GM18520 (cell line): ENCODE data around the gene MYO16.
A peak's percentile ranks its signal among the peaks of the same experiment; 100 is the strongest.

Source experiments
- ATAC-seq: cut with Tn5 transposase; IDR thresholded peaks from one replicate; pipeline ENCODE4 v1.9.1; 2021; ENCODE audit not compliant: unreplicated experiment

MYO16 gene

GRCh38 chr13:109146912-109147647 is 517.7 kb downstream of the MYO16 start:
- ATAC-seq, result no peak

- ATAC-seq, result no peak
Observed at GRCh38 chr13:109148243-109148642, 518.8 kb downstream of the MYO16 start.

DNA sequence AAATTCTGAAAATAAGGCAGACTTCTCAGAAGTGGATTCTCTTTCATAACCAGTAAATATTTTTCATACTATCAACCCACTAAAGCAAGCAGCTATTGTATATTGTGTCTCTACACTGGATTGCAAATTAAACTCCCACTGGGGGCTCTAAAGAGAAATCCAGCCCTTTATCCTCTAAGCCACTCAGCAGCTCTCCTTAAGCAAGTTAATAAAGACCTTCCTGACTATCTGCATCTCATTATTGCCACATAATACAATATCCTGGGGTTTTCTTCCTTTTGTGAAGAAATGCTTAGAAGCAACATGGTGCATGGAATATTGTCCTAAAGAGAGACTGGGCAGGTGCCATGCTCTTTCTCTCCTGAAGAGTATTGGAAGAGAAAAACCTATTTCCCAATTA is 521.3 kb downstream of the MYO16 start:
- ATAC-seq, result no peak

DNA sequence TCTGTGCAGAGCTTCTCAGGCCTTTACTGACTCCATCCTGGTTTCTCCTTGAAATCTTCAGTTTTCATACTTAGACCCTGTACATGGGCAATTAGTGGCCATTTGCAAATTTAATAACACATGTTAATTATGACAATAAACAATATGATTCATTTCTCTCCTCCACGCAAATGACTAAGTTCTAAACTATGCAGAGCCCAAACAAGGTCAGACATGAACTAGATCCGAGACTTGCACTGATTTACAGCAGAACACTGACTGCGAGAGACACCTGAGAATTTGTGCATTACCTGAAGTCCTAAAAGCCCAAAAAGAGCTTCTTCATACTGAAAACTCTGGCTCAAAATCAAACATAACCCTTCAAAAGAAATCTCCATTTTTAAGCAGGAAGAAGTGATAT is 521.8 kb downstream of the MYO16 start:
- ATAC-seq, result no peak

GRCh38 chr13:109151696-109152095 is 522.3 kb downstream of the MYO16 start:
- ATAC-seq, result no peak

DNA sequence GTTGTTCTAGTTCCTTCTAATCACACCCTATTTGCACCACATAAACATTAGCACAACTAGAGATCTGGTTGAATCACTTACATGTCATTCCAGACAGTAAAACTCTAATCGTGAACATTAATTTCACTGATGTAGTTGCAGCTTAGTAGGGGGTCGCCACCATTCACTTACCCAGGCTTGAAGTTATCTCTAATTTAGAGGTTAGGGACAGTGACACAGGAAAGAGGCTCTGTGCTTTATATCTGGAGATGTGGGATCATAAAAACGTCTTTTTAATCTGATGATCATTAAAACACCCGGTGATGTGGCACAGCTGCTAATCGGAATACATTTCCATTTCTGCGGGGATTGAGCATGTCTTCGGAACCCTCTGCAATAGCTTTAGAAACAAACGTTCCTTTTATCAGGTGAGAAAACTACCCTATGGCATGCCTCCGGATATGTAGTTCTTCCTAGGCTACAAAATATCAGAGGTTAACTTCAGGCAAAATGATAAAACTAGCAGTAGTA is 523.0 kb downstream of the MYO16 start:
- ATAC-seq, result no peak

DNA sequence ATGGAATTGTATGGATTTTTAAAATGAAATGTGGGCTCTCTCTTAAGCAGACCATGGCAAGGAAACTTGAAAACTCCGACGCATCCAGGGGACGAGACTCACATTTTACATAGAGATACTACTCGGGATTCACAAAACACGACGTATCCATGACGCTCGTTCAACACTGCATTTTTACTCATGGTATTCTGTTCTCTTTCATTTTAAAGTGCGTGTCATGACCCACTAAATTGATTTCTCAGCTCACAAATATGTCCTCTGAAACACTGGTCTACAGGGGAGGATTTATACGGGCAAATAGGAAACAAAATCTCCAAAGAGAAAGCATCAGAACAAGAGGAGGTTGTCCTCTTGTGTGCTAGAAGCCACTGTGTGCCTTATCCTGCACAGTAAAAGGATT is 523.5 kb downstream of the MYO16 start:
- no peak for ATAC-seq

- no peak for ATAC-seq
Observed at GRCh38 chr13:109154146-109154545, 524.7 kb downstream of the MYO16 start.

GRCh38 chr13:109154546-109154945 is 525.1 kb downstream of the MYO16 start:
- no peak for ATAC-seq

GRCh38 chr13:109154966-109155761 is 525.8 kb downstream of the MYO16 start:
- ATAC-seq, result no peak

- ATAC-seq, result no peak
Observed at GRCh38 chr13:109156181-109156935, 526.9 kb downstream of the MYO16 start.

DNA sequence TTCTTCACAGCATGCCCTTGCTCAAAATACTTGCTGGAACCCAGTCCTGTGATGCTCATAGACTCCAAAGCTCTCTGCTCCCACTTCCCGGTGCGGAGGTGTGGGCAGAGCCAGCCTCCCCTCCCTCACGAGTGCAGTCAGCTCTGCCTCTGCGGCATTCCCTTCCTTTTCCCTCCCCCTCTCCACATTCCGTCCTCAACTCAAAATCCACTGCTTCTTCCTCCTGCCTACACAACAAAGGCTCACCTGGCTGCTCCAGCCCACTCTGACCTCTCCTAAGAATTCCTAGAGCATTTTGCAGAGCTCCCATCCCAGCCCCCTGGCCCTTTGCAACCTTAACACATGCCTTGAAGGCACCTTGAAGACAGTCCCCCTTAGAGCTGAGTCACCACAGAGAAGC is 527.9 kb downstream of the MYO16 start:
- no peak for ATAC-seq

GRCh38 chr13:109158383-109158782 is 529.0 kb downstream of the MYO16 start:
- no peak for ATAC-seq

DNA sequence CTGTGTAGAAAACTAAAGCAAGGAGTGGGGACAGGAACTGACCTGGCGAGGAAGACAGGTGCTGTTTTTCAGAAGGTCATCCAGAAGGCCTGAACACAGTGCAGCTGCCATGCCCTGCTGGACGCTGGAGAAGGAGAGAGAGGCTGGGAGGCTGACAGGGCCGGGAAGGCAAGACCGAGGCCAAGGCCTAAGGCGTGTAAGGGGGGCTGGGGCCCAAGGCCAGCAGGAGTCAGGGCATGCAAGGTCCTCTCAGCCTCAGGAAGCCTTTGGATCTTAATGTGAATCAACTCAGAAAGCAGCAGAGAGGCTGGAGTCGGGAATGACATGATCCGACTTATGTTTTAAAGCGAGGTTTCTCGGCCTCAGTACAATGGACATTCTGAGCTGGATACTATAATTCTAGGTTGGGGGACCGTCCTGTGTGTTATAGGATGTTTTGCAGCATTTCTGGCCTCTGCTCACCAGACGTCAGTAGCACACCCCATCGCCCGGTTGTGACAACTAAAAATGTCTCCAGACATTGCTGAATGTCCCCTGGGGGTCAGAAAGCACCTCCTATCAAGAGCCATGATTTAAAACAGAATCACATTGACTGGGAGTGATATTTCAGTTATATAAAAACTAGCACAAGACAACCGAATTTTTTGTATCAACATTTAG is 530.4 kb downstream of the MYO16 start:
- no peak for ATAC-seq

- peak; percentile 17 for ATAC-seq
Observed at GRCh38 chr13:109160357-109160756, 530.9 kb downstream of the MYO16 start.

DNA sequence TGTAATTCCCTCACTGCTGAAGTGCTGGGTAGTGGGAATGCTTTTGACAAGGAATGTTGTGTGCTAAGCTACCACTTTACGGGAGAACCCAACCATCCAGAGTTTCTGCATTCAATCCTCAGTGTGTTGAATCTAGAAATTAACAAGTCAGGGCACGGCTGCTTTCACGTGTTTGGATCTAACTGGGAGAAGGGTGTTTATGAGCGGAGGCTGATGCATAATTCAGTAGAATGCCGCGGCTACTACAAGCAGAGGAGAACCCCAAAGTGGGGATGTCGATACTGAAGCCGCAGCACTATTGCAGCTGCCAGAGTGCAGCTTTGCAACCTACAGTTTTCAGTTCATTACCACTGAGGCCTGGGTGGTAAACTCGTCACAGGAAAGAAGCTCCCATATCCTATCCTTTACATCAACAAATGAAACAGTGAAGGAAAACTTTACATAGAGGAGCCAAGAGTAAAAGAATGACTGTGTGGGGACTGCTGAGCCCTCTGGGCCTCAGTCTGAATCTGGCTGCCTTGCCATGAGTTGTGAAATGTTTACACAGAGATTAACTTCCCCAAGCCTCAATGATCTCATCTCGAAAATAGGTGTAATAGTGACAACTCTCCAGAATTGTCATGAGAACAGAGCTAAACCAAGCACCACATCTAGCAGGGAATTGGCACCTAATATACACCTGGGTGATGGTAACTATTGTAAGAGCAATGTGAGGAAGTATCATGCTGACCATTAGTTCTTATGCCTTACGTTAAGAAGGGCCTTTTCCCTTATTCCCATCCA is 531.7 kb downstream of the MYO16 start:
- peak; percentile 37 for ATAC-seq

- peak; percentile 70 for ATAC-seq
Observed at GRCh38 chr13:109162248-109163036, 533.0 kb downstream of the MYO16 start.

- no peak for ATAC-seq
Observed at GRCh38 chr13:109163037-109163379, 533.6 kb downstream of the MYO16 start.

- no peak for ATAC-seq
Observed at GRCh38 chr13:109165417-109165904, 536.0 kb downstream of the MYO16 start.
